Measurements from ENCODE around the gene CKS2. TPM values are rescaled to one million over a fixed set of nuclear protein-coding genes. Genes with fewer than 3 reads are reported as not detected.

The CKS2 gene
- total RNA-seq, 1 experiment from 2014 or later, result 90.4 TPM

DNA sequence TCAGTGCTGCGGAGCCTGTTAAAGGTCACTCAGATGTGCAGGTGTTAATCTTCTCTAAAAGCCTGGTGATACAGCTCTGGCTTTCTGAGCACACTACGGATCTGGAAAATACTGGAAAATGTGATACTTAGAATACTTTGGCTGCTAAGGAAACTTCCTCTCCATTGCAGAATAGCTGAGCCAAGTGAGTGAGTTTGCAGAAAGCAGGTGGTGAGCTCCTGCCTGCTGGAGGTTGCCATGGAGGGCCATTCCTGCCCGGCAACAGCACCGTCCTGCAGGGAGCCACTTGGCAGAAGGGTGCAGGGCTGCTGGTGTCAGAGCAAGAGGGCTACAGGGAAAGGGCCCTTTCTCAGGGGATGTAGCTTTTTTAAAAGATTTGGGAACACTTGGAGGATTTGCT is 48.0 kb downstream of the CKS2 start:
- Mint-ChIP-seq H3K9me3 (ENCODE audit: unreplicated experiment) (no peaks in the 10 kb centered on the region), H3K27me3 (ENCODE audit: insufficient read depth, unreplicated experiment) (no peaks in the 10 kb centered on the region), H3K27ac (ENCODE audit: low read depth, unreplicated experiment) (peak overlapping the region; percentile 51), H3K36me3 (ENCODE audit: insufficient read depth, unreplicated experiment) (peaks cover 65% of the 10 kb centered on the region), H3K4me3 (ENCODE audit: unreplicated experiment) (no peak overlapping the region), H3K4me1 (ENCODE audit: insufficient read depth, unreplicated experiment) (no peaks in the 10 kb centered on the region)
- no peak for DNase-seq (ENCODE audit: unreplicated experiment)
- no peak for TF ChIP-seq CTCF (IDR thresholded peaks at IDR 0.05; ENCODE audit: unreplicated experiment)
- POLR2A ChIA-PET, result no interaction called here
- CTCF ChIA-PET, result interaction anchor here (2.5 kb wide), 1 partner anchor 190 kb away, joined by 11 read pairs; no protein-coding TSS in a partner anchor
- TSS peak; percentile 54 for BruUV-seq (replicated peaks)
- intact Hi-C loops (cut with micrococcal nuclease), result no loop called here

GRCh38 chr9:89359751-89360261 is 48.8 kb downstream of the CKS2 start:
- intact Hi-C loops (cut with micrococcal nuclease), result no loop called here
- Mint-ChIP-seq H3K36me3 (ENCODE audit: insufficient read depth, unreplicated experiment) (peaks cover 58% of the 10 kb centered on the region), H3K9me3 (ENCODE audit: unreplicated experiment) (no peaks in the 10 kb centered on the region), H3K27ac (ENCODE audit: low read depth, unreplicated experiment) (no peak overlapping the region), H3K4me3 (ENCODE audit: unreplicated experiment) (no peak overlapping the region), H3K27me3 (ENCODE audit: insufficient read depth, unreplicated experiment) (no peaks in the 10 kb centered on the region), H3K4me1 (ENCODE audit: insufficient read depth, unreplicated experiment) (no peaks in the 10 kb centered on the region)
- no peak for TF ChIP-seq CTCF (IDR thresholded peaks at IDR 0.05; ENCODE audit: unreplicated experiment)
- no TSS peak for BruUV-seq (replicated peaks)
- ChIA-PET CTCF (interaction anchor here (2.5 kb wide), 1 partner anchor 189 kb away, joined by 11 read pairs; no protein-coding TSS in a partner anchor), POLR2A (interaction anchor here (1.2 to 1.3 kb wide), 2 partner anchors 8 to 11 kb away, joined by 4 read pairs; no protein-coding TSS in a partner anchor)
- no peak for DNase-seq (ENCODE audit: unreplicated experiment)

- Mint-ChIP-seq H3K36me3 (ENCODE audit: insufficient read depth, unreplicated experiment) (peaks cover 56% of the 10 kb centered on the region), H3K9me3 (ENCODE audit: unreplicated experiment) (no peaks in the 10 kb centered on the region), H3K4me3 (ENCODE audit: unreplicated experiment) (no peak overlapping the region), H3K27me3 (ENCODE audit: insufficient read depth, unreplicated experiment) (no peaks in the 10 kb centered on the region), H3K4me1 (ENCODE audit: insufficient read depth, unreplicated experiment) (no peaks in the 10 kb centered on the region), H3K27ac (ENCODE audit: low read depth, unreplicated experiment) (no peak overlapping the region)
- TF ChIP-seq CTCF (IDR thresholded peaks at IDR 0.05; ENCODE audit: unreplicated experiment), result no peak
- no TSS peak for BruUV-seq (replicated peaks)
- CTCF ChIA-PET, result interaction anchor here (0.7 to 0.8 kb wide), 2 partner anchors 189 to 1426 kb away, joined by 3 to 4 read pairs; no protein-coding TSS in a partner anchor
- POLR2A ChIA-PET, result interaction anchor here (1.2 to 1.3 kb wide), 2 partner anchors 8 to 11 kb away, joined by 4 read pairs; no protein-coding TSS in a partner anchor
- intact Hi-C loops (cut with micrococcal nuclease), result no loop called here
- DNase-seq (ENCODE audit: unreplicated experiment), result no peak
Observed at GRCh38 chr9:89360465-89360864, 49.5 kb downstream of the CKS2 start.

- Mint-ChIP-seq H3K4me1 (ENCODE audit: insufficient read depth, unreplicated experiment) (no peaks in the 10 kb centered on the region), H3K36me3 (ENCODE audit: insufficient read depth, unreplicated experiment) (peaks cover 50% of the 10 kb centered on the region), H3K27me3 (ENCODE audit: insufficient read depth, unreplicated experiment) (no peaks in the 10 kb centered on the region), H3K9me3 (ENCODE audit: unreplicated experiment) (no peaks in the 10 kb centered on the region), H3K4me3 (ENCODE audit: unreplicated experiment) (no peak overlapping the region), H3K27ac (ENCODE audit: low read depth, unreplicated experiment) (no peak overlapping the region)
- intact Hi-C loops (cut with micrococcal nuclease), result no loop called here
- no peak for TF ChIP-seq CTCF (IDR thresholded peaks at IDR 0.05; ENCODE audit: unreplicated experiment)
- ChIA-PET CTCF (interaction anchor here (0.6 to 0.8 kb wide), 3 partner anchors 81 to 1426 kb away, joined by 3 to 4 read pairs (median 3); no protein-coding TSS in a partner anchor), POLR2A (interaction anchor here (0.7 to 1.3 kb wide), 3 partner anchors 9 to 27 kb away, joined by 3 to 4 read pairs (median 4); no protein-coding TSS in a partner anchor)
- no peak for DNase-seq (ENCODE audit: unreplicated experiment)
- no TSS peak for BruUV-seq (replicated peaks)
Observed at GRCh38 chr9:89361031-89361430, 50.0 kb downstream of the CKS2 start.

All from MCF 10A (cell line).